Endothelial cell of hepatic sinusoid (primary cell): ENCODE data around the gene RNPC3.
"Not testable (repeated sequence)": the region's sequence is repeated elsewhere in the genome, so short reads cannot be mapped to it uniquely, and the experiment has no call there.

Source experiments
- in situ Hi-C: cut with HindIII; loops from 2 replicates; pipeline ENCODE4 v1.10.0; 2017; ENCODE audit warnings: low sequenced_read_pairs

Gene RNPC3

DNA sequence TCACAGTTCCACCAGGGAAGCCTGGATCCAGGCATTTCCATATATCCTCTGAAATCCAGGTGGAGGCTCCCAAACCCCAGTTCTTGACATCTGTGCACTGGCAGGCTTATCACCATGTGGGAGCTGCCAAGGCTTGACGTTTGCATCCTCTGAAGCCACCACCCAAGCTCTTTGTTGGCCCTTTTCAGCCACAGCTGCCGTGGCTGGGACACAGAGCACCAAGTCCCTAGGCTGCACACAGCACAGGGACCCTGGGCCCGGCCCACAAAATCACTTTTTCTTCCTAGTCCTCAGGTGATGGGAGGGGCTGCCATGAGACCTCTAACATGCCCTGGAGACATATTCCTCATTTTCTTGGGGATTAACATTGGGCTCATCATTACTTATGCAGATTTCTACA lies 22.3 kb downstream of the RNPC3 start:
- in situ Hi-C loops: no loop called here

DNA sequence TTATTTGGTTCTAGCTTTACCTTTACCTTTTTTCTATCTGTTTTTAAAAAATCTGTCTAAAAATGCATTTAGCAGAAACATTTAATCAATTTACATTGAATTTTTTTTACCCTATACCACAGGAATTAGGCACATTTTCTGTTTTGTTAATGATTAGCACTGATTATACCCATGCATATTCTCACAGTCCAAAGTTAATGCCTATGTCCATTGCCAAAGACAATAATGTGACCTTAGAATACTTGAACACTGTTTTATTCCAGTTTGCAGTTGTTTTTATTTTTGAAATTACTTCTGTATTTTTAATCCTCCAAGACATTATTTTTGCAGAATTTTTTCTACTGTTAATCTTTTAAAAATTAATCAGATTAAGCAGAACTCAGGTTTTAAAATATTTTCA lies 34.9 kb downstream of the RNPC3 start:
- in situ Hi-C loops: no loop called here

DNA sequence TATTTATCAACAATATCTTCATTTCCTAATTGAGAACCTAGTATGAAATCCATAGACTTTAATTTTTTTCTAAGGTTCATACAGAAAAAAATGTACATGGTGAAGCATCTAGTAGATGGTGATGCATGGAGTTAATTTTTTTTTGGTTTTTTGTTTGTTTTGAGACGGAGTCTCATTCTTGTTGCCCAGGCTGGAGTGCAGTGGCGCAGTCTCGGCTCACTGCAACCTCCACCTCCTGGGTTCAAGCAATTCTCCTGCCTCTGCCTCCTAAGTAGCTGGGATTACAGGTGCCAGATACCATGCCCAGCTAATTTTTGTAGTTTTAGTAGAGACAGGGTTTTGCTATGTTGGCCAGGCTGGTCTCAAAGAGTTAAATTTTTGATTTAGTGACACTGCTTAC lies 35.6 kb downstream of the RNPC3 start:
- in situ Hi-C loops: not testable (repeated sequence)

DNA sequence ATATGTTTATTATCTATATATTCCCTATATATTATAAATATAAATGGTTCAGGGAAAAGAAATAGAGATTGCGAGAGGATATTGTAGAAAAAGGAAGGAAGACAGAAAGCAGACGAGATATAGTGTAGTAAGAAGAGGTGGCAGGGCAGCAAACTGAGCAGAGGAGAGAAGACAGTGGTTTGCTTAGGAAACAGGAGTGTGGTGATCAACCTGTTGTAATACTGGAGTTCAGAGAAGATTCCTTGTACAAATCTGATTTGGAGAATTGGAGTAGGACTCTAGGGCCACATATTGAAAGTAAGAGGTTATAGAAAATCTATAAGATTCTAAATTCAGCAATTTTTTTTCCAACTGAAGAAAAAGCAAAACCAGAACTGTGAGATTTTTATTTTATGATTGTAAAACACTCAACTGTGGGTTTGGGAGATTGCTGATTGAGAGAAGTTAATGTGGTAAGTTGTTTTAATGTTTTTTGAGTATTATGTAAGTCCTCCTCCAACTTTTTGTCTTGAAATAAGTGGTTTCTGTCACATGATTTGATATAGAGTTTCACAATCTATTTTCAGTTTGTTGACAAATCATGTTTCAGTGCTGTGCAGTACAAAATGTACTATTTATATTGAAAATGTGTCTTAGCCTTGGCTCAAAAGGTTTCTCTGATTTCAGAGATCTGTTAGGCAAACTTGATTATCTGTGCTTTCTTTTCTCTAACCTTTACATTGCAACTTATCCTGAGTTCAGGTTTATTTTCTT lies 36.3 kb downstream of the RNPC3 start:
- in situ Hi-C loops: no loop called here

DNA sequence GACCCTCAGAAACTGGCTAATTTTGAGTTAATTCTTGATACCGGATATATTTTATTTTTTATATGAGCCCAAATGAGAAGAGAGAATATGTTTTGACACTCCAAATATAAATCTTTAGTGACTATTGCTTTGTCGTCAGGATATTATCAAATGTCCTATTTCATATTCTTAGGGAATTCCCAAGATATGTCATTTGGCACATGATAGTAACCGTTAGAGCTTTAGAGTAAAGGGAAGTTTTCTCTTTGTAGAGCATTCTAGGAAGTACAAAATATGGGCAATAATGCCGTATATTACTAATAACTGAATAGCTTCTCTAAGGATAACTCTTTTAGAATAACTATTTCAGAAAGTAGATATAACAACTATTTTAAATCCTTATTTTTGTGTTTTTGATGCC lies 37.6 kb downstream of the RNPC3 start:
- in situ Hi-C loops: no loop called here

DNA sequence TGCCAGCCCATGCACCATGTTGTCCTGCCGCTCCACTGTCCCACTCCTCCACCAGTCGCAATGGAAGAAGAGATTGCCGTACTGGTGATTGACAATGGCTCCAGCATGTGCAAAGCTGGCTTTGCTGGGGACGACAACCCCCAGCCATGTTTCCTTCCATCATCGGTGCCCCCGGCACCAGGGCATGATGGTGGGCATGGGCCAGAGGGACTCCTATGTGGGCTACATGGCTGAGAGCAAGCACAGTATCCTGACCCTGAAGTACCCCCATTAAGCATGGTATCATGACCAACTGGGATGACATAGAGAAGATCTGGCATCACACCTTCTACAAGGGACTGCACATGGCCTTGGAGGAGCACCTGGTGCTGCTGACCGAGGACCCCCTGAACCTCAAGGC lies 44.0 kb downstream of the RNPC3 start:
- in situ Hi-C loops: no loop called here

DNA sequence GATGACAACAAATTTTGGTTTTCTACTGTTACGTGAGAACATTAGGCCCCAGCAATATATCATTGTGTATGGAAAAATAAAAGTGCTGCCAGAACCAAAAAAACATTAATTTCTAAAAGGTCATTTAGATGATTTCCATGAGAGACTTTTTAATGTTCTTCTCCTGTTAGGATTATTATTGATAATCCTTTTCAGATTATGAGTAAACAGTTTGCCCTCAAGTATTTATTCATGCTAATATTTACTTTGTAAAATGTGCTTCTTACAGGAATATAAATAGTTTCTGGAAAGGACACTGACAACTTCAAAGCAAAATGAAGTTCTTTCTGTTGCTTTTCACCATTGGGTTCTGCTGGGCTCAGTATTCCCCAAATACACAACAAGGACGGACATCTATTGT lies 45.8 kb downstream of the RNPC3 start, which contains the start of gene AMY2B:
Gene AMY2B (plus strand): TSS at position 301 of the 400 bp plus-strand sequence. CDS start 14 bp downstream, at position 315.
- in situ Hi-C loops: not testable (repeated sequence)

DNA sequence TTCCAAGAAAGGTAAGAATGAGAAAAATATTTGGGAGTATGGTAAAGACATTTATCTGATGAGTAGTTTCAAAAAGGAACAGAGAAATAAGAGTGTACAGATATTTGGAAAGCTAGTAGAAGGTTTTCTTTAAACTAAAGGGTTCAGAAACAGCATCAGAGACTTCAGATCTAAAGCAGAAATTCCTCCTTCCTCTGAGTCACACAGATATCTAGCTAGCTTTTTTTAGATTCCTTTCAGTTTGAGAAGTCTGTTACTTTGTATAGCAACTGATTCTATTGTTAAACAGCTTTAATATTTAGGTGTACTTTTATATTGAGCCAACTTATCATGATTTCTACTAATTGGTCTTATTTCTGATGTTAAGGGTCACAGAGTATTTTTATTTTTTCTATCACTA lies 50.6 kb downstream of the RNPC3 start:
- in situ Hi-C loops: no loop called here

DNA sequence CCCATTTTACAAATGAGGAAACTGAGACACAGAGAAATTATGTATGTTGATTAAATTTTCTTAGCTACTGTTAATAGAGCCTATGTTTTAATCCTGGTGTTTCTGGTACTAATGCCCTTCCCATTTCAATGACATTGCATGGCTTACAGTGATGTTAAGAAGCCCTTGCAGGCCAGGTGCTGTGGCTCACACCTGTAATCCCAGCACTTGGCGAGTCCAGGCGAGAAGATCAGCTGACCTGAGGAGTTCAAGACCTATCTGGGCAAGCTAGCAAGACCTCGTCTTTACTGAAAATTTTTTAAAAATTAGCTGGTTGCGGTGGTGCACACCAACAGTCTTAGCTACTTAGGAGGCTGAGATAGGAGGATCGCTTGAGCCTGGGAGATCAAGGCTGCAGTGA lies 51.3 kb downstream of the RNPC3 start:
- in situ Hi-C loops: not testable (repeated sequence)

DNA sequence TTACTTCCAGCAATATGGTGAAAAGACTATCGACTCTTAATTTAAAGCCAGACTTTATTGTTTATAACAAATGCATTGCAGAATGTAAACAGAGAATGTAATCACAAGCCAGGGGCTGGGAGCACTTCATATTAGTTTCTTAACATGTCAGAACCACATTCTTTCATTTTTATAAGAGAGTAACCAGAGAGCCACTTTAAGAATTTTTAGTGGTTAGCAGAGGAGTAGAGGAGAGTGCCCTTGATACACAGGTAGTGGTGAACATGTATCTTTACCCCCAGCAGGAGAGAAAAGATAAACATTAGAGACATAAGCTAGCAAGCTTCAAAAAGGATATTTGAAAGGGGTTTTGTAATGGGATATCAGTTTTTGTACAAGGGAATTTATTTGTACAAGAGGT lies 57.0 kb downstream of the RNPC3 start:
- in situ Hi-C loops: no loop called here

DNA sequence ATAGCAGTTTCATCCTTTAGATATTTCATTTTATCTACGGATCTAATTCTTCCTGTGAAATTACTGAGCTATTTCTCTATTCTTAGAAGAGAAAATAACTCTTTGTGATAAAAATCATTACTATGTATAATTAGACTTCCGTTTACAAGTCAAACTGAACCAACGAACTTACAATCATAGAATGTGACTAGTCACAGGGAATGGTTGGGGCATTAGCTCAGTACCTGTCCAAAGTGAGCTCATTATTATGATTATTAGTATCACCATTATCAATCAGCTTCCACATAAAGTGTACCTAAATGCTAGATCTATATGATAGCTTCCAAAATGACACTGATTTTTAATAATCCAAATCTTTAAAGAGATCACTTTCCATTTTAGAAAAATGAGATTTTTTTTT lies 58.4 kb downstream of the RNPC3 start:
- in situ Hi-C loops: no loop called here

DNA sequence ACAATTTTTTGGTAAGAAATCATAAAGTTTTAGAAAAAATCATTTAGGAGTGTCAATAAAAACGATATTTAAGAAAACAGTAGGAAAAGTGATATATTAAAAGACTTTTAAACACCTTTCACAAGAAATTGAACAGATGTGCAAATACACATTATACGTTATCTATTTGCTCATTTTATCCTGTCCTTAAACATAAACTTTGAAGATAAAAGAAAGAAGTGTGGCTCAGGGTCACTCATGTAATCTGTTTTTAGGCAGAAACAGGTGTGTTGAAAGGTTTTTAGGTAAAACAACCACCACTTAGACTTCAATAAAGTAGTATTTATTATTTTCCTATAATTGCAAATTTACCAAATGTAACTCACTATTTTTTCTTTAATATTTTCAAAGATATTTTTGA lies 59.0 kb downstream of the RNPC3 start:
- in situ Hi-C loops: no loop called here

DNA sequence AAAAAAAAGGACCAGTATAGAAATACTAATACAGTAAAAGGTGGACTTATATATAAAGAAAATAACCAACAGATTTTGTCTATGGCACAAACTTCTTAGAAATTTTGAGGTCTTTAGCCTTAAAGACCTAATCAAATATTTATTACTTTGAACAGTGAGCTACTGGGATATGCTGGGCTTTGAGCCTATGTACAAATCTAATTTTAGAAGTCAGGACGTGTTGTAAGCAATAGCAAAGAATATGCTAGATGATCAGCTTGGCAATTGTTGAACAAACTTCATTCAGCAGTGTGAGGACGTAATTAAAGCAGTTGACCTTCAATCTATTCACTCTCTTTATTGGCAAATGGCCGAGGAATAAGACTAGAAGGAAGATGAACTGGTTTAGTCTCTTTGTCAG lies 77.2 kb downstream of the RNPC3 start:
- in situ Hi-C loops: not testable (repeated sequence)
